Keratinocyte (primary cell): Measurements from ENCODE around the gene MSANTD1. TPM values are rescaled to one million over a fixed set of nuclear protein-coding genes. Genes with fewer than 3 reads are reported as not detected.
A peak's percentile ranks its signal among the peaks of the same experiment; 100 is the strongest.

Source experiments
- DNase-seq: peaks from one replicate; pipeline ENCODE4 v3.0.0-alpha.2; 2011; ENCODE audit warnings: low read depth, missing footprints, low spot score
- FAIRE-seq: peaks from 2 replicates; lab custom pipeline; 2011; peaks lifted over from hg19 to GRCh38; lab: Jason Lieb, UNC
- H2AFZ ChIP-seq: 2 replicates; pipeline ENCODE4 v1.6.0; 2012; ENCODE audit warnings: low read length, control low read depth, inconsistent platforms; ENCODE audit not compliant: control insufficient read depth
- H3K27ac ChIP-seq: 2 replicates; pipeline ENCODE4 v1.5.1; 2011; ENCODE audit warnings: low read length; ENCODE audit not compliant: control insufficient read depth, insufficient read depth
- H3K27me3 ChIP-seq: 3 replicates; pipeline ENCODE4 v1.6.0; 2011; ENCODE audit warnings: low read length; ENCODE audit not compliant: control insufficient read depth, insufficient read depth; ENCODE audit errors: extremely low read depth
- H3K36me3 ChIP-seq, 2 experiments: 2 replicates in 1 of 2; 3 replicates in 1 of 2; pipeline ENCODE4 v1.5.1; 2011; ENCODE audit warnings: low read length in 2 of 2, mild to moderate bottlenecking in 1 of 2; ENCODE audit not compliant: control insufficient read depth in 2 of 2, insufficient read depth in 2 of 2; ENCODE audit errors: extremely low read depth in 1 of 2
- H3K4me1 ChIP-seq: 3 replicates; pipeline ENCODE4 v1.5.1; 2011; ENCODE audit warnings: low read length; ENCODE audit not compliant: control insufficient read depth, insufficient read depth; ENCODE audit errors: extremely low read depth
- H3K4me2 ChIP-seq: 3 replicates; pipeline ENCODE4 v1.6.0; 2011; ENCODE audit warnings: low read depth, low read length; ENCODE audit not compliant: control insufficient read depth, insufficient read depth; ENCODE audit errors: extremely low read depth
- H3K4me3 ChIP-seq, 3 experiments: fragments of 200-600 bp in 1 of 3; sonication (generic) in 1 of 3; 2 replicates in 2 of 3; 3 replicates in 1 of 3; pipeline ENCODE4 v1.5.1; 2011 to 2016; ENCODE audit warnings: low read length in 3 of 3, mild to moderate bottlenecking in 3 of 3, control low read depth in 2 of 3, inconsistent platforms in 1 of 3, low read depth in 1 of 3, mixed read lengths in 1 of 3, mixed run types in 1 of 3, moderate library complexity in 1 of 3; ENCODE audit not compliant: control insufficient read depth in 2 of 3, insufficient read depth in 2 of 3; ENCODE audit errors: extremely low read depth in 1 of 3
- H3K79me2 ChIP-seq: 2 replicates; pipeline ENCODE4 v1.6.0; 2012; ENCODE audit warnings: low read length; ENCODE audit not compliant: control insufficient read depth, insufficient read depth
- H3K9ac ChIP-seq: 3 replicates; pipeline ENCODE4 v1.6.0; 2011; ENCODE audit warnings: low read length; ENCODE audit not compliant: control insufficient read depth, insufficient read depth; ENCODE audit errors: extremely low read depth
- H3K9me1 ChIP-seq: 3 replicates; pipeline ENCODE4 v1.6.0; 2011; ENCODE audit warnings: low read length; ENCODE audit not compliant: control insufficient read depth, insufficient read depth; ENCODE audit errors: extremely low read depth
- H3K9me3 ChIP-seq: 2 replicates; pipeline ENCODE4 v1.5.1; 2012; ENCODE audit warnings: low read depth, low read length; ENCODE audit not compliant: control insufficient read depth
- H4K20me1 ChIP-seq: 3 replicates; pipeline ENCODE4 v1.6.0; 2011; ENCODE audit warnings: low read length; ENCODE audit not compliant: control insufficient read depth, insufficient read depth; ENCODE audit errors: extremely low read depth
- EZH2 ChIP-seq: IDR thresholded peaks from one replicate; pipeline ENCODE4 v1.6.1; 2012; ENCODE audit warnings: inconsistent platforms, mild to moderate bottlenecking, low read length, moderate library complexity
- dilution Hi-C: fragments of 300-500 bp; cut with MboI; formaldehyde crosslinking; loops from one replicate; pipeline ENCODE4 v1.7.0; 2020; ENCODE audit warnings: low sequenced_read_pairs; ENCODE audit not compliant: extremely low pct_ligation_motif_present
- polyA plus RNA-seq, 5 experiments: library from polyadenylated mRNA; depleted of rRNA in 3 of 5; stranded (reverse) in 3 of 5; stranded (forward) in 1 of 5; unstranded in 1 of 5; fragments of >200 nt; gene quantifications; 1 replicate in 1 of 5; 2 replicates in 3 of 5; 3 replicates in 1 of 5; pipeline versions ENCODE4 v1.2.1 to v1.2.3, GENCODE V29; 2011 to 2012; ENCODE audit warnings: missing spikeins in 2 of 5, low read depth in 1 of 5, low replicate concordance in 1 of 5
- TF ChIP-seq, protein P1 (sequence below), 3 experiments: IDR thresholded peaks in 1 of 3; conservative IDR thresholded peaks in 1 of 3; optimal IDR thresholded peaks in 1 of 3; 2 replicates in 2 of 3; 3 replicates in 1 of 3; pipeline versions ENCODE3 to v1.5.1; 2011; ENCODE audit warnings: low read length in 3 of 3, mild to moderate bottlenecking in 3 of 3, moderate library complexity in 2 of 3, control low read depth in 1 of 3, inconsistent platforms in 1 of 3; ENCODE audit not compliant: insufficient read depth in 2 of 3; ENCODE audit errors: extremely low read depth in 1 of 3

The MSANTD1 gene
- polyA plus RNA-seq, 1 donor (not counting 4 experiments of a cell fraction or from before 2014, with no cell fraction given), result not detected

DNA sequence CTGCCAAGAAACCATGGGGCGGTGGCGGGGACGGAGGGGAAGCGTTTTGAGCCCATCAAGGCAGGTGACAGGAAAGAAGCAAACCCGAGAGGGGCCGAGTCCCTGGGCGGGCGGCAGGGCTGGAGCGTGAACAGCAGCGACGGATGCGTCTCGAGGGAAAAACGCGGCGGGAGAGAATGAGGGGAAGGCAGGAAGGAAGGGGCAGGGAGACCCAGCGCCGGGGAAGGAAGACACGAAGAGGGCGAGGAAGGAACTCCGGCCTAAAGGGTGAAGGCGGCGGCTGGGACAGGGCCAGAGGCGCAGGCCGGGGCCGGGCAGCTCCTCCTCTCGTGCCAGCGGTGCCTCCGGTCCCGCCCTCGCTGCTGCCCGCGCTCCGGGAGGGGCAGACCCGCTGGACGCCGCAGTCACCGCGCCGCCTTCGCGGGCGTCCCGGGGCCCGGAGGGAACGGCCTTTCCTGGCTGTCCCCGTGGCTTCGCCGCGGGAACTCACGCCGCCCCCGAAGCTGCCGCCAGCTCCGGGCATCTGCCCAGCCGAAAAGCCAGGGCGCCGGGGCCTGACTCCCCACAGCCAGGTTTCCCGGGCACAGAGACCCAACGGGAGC lies 43.1 kb downstream of the MSANTD1 start:
- H3K4me1 ChIP-seq, result peaks cover 11% of the 10 kb centered on the region
- no peak for DNase-seq

DNA sequence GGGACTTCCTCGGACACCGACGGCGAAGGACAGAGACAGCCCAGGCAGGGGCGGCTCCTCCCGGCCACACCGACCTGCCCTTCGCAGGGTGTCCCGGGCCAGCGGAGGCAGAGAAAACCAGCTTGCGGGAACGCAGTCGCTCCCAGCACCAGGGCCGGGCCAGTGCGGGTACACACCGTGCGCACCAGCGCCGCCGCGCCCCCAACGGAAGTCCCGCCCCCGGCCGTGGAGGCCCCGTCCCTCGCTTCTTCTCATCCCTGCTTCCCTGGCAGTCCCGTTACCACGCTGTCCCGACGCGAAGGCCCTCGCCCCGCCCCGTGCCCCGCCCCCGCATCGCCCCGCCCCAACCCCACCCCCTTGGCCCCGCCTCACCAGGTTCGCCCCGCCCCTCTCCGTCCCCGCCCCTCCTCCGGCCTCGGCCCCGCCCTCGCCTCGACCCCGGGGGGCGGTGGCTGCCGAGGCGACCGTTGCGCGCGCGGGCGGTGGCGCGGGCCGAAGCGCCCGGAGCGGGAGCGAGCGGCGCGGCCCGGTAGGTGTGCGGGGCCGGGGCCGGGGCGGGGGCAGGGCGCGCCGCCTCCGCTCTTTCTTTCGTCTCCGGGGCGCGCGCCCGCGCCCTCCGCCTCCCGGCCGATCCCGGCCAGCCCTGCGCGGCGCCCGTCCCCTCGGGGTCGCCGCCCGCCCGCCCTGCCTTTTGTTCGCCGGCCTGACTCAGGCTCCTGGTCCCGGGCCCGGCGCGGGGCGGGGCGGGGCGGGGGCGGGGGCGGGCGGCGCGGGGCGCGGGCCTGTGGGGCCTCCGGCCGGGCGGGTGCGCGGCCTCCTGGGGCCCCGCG lies 43.8 kb downstream of the MSANTD1 start, which contains the start of gene RGS12:
TSS of gene RGS12 (plus strand) at position 451 of the 830 bp plus-strand sequence. CDS start 23,150 bp downstream, outside the sequence.
- Histone ChIP-seq H3K9me3 (no peaks in the 10 kb centered on the region), H3K36me3 (no peaks in the 10 kb centered on the region), H4K20me1 (no peaks in the 10 kb centered on the region), H3K4me3 (peak within 1 kb of the TSS; percentile 58 to 78 (median 76)), H3K4me2 (peak within 1 kb of the TSS; percentile 93), H3K9me1 (no peaks in the 10 kb centered on the region), H3K4me1 (peaks cover 6% of the 10 kb centered on the region), H3K79me2 (no peaks in the 10 kb centered on the region), H2AFZ (peak within 1 kb of the TSS; percentile 91), H3K27ac (peak within 1 kb of the TSS; percentile 49), H3K27me3 (peaks cover 18% of the 10 kb centered on the region), H3K9ac (peak within 1 kb of the TSS; percentile 72)
- no peak for FAIRE-seq
- TF ChIP-seq EZH2, result no peak
- TF ChIP-seq, protein P1, sequence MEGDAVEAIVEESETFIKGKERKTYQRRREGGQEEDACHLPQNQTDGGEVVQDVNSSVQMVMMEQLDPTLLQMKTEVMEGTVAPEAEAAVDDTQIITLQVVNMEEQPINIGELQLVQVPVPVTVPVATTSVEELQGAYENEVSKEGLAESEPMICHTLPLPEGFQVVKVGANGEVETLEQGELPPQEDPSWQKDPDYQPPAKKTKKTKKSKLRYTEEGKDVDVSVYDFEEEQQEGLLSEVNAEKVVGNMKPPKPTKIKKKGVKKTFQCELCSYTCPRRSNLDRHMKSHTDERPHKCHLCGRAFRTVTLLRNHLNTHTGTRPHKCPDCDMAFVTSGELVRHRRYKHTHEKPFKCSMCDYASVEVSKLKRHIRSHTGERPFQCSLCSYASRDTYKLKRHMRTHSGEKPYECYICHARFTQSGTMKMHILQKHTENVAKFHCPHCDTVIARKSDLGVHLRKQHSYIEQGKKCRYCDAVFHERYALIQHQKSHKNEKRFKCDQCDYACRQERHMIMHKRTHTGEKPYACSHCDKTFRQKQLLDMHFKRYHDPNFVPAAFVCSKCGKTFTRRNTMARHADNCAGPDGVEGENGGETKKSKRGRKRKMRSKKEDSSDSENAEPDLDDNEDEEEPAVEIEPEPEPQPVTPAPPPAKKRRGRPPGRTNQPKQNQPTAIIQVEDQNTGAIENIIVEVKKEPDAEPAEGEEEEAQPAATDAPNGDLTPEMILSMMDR (optimal IDR thresholded peaks at IDR 0.05 in 1 of 3, IDR thresholded peaks at IDR 0.05 in 1 of 3, conservative IDR thresholded peaks at IDR 0.05 in 1 of 3; ENCODE audit: extremely low read depth in 1 of 3, insufficient read depth in 2 of 3, low read length in 3 of 3), result no peak
- dilution Hi-C loops, result no loop called here
- DNase-seq, result peak; percentile 38

More for the DNA sequence above, 43.1 kb downstream of the MSANTD1 start:
- peak overlapping the region; percentile 93 for H3K4me2 ChIP-seq
- H3K79me2 ChIP-seq, result no peaks in the 10 kb centered on the region
- no peak for FAIRE-seq
- H3K9ac ChIP-seq, result peak overlapping the region; percentile 72
- dilution Hi-C loops, result no loop called here
- H3K27ac ChIP-seq, result peak overlapping the region; percentile 49
- H2AFZ ChIP-seq, result peak overlapping the region; percentile 91
- peaks cover 21% of the 10 kb centered on the region for H3K27me3 ChIP-seq
- no peaks in the 10 kb centered on the region for H3K9me3 ChIP-seq
- no peak for TF ChIP-seq EZH2
- TF ChIP-seq, protein P1 (optimal IDR thresholded peaks at IDR 0.05 in 1 of 3, IDR thresholded peaks at IDR 0.05 in 1 of 3, conservative IDR thresholded peaks at IDR 0.05 in 1 of 3; ENCODE audit: extremely low read depth in 1 of 3, insufficient read depth in 2 of 3, low read length in 3 of 3), result no peak
- peak overlapping the region; percentile 58 to 78 (median 76) for H3K4me3 ChIP-seq
- H3K9me1 ChIP-seq, result no peaks in the 10 kb centered on the region
- no peaks in the 10 kb centered on the region for H4K20me1 ChIP-seq
- no peaks in the 10 kb centered on the region for H3K36me3 ChIP-seq
